ENCODE data around the gene ARL4A. TPM values are rescaled to one million over a fixed set of nuclear protein-coding genes. Genes with fewer than 3 reads are reported as not detected.

ARL4A gene
- total and polyA plus RNA-seq, 9 of the 15 experiments (the other 6 are each of a cell fraction or from before 2014, with no cell fraction given), result 118 to 688 (median 172) TPM

DNA sequence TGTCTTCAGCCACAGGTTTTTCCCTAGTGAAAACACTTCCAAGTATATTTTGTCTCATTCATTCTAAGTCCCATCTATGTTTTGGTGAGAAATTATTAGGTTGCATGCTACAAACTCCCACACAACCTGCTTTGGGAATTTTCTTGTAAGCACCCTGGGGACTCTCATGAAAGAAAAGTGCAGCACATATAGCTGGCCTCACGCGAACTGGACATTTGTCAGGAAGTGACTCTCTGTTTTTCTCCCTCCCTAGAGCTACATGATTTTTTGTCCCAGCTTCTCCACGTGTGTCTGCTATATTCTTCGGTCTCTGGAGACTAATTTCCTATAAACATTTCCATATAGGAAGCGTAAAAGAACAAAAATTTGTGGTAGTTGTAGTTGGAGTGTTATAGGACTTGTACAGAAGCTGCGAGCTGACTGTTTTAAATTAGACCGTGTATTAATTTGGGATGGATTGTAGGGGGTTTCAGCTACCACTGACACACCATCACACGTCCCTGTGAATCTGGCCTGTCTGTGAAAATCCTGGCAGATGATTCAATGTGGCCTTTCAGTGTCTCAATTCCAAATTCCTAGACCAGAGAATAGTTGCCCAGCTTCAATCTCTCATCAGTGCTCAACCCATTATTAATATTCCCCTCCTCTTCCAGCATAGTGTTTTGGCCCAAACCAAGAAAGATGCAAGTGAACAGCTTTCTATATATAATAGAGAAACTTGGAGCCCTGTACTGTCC is 40.2 kb downstream of the ARL4A start (continued):
- TF ChIP-seq, protein P1, sequence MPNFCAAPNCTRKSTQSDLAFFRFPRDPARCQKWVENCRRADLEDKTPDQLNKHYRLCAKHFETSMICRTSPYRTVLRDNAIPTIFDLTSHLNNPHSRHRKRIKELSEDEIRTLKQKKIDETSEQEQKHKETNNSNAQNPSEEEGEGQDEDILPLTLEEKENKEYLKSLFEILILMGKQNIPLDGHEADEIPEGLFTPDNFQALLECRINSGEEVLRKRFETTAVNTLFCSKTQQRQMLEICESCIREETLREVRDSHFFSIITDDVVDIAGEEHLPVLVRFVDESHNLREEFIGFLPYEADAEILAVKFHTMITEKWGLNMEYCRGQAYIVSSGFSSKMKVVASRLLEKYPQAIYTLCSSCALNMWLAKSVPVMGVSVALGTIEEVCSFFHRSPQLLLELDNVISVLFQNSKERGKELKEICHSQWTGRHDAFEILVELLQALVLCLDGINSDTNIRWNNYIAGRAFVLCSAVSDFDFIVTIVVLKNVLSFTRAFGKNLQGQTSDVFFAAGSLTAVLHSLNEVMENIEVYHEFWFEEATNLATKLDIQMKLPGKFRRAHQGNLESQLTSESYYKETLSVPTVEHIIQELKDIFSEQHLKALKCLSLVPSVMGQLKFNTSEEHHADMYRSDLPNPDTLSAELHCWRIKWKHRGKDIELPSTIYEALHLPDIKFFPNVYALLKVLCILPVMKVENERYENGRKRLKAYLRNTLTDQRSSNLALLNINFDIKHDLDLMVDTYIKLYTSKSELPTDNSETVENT (CRISPR knock-in tag; IDR thresholded peaks at IDR 0.05), result no peak
- TF ChIP-seq PTRF (tag; IDR thresholded peaks at IDR 0.05), result no peak

DNA sequence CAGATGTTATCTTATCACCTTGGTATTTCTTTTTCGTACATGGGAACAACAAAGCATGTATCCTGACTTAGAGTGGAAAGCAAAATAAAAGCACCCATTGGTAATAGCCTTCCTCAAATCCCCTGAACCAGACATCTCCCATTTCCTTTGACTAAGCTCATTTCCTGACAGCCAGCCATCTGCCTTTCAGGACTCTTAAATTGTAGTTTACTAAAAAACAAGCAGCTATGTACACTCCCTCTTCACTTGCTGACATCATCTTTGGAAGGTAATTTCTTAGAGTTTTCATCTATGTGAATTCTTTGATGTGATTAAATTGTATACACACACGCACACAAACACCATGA is 40.7 kb downstream of the ARL4A start:
- Histone ChIP-seq H3K9me3 (replicated peaks; ENCODE audit: control insufficient read depth, insufficient read depth, low read depth, low read length) (no peaks in the 10 kb centered on the region; the same call in 1 of the 2 replicates), H3K9ac (ENCODE audit: insufficient read depth in 1 of 2, low read depth in 2 of 2, low read length in 2 of 2) (peak overlapping the region in 1 of 2 experiments; percentile 71; a peak in 2 of 4 replicates), H3K27ac (ENCODE audit: extremely low read depth, low read depth, low read length) (peak overlapping the region; percentile 95), H3K79me2 (ENCODE audit: control insufficient read depth, insufficient read depth, low read length) (peaks cover 66% of the 10 kb centered on the region), H3K27me3 (ENCODE audit: control insufficient read depth in 2 of 2, insufficient read depth in 2 of 2, low read length in 2 of 2) (no peaks in the 10 kb centered on the region), H3K36me3 (ENCODE audit: control insufficient read depth, insufficient read depth, low read length) (no peaks in the 10 kb centered on the region), H3K4me3 (no peak overlapping the region), H3K4me1 (replicated peaks in 1 of 2; ENCODE audit: control insufficient read depth in 2 of 2, insufficient read depth in 2 of 2, low read length in 2 of 2) (peaks cover 11 to 69% of the 10 kb centered on the region in 2 experiments), H2AFZ (ENCODE audit: low read depth, low read length) (peak overlapping the region; percentile 52; the same call in 1 of the 2 replicates), H3K9me1 (ENCODE audit: control insufficient read depth, insufficient read depth, low read length) (no peaks in the 10 kb centered on the region), H4K20me1 (replicated peaks; ENCODE audit: control insufficient read depth, insufficient read depth, low read length) (no peaks in the 10 kb centered on the region), H3K4me2 (ENCODE audit: insufficient read depth, low read length) (peak overlapping the region; percentile 66)
- intact Hi-C loops (cut with micrococcal nuclease) (no loop called here), in situ Hi-C loops (cut with MboI) (no loop called here)
- POLR2A ChIA-PET, result interaction anchor here (0.5 to 4.6 kb wide), 6 partner anchors 11 to 82 kb away, joined by 3 to 52 read pairs (median 5); partner anchors contain the start of gene ARL4A
- 23% methylated on average over 2 of the region's 2 CpGs for WGBS (ENCODE audit: insufficient coverage, low coverage, missing lambda C conversion rate)
- ATAC-seq, result peak; percentile 7
- no TSS peak for BruUV-seq (replicated peaks)
- peak in 1 of 4 experiments; percentile 44 for DNase-seq (ENCODE audit: extremely low read depth in 1 of 4, low spot score in 3 of 4)
- CTCF ChIA-PET (ENCODE audit: low intra/inter-chr PET ratio), result no interaction called here
- peak; percentile 56 for FAIRE-seq
- TF ChIP-seq XRCC4 (IDR thresholded peaks at IDR 0.05; ENCODE audit: extremely low read depth, insufficient read depth, insufficient read length) (no peak), SMARCE1 (IDR thresholded peaks at IDR 0.05) (0 out of 2 replicates have a peak, but pooled peaks have one; percentile 27), ZKSCAN8 (CRISPR knock-in tag; IDR thresholded peaks at IDR 0.05) (peak; percentile 47; the same call in 1 of the 2 replicates), BRD4 (IDR thresholded peaks at IDR 0.05) (no peak), TAF7 (tag; IDR thresholded peaks at IDR 0.05) (no peak), GTF2E2 (tag; IDR thresholded peaks at IDR 0.05) (no peak), ZNF592 (IDR thresholded peaks at IDR 0.05) (peak; percentile 76), KAT2B (IDR thresholded peaks at IDR 0.05; ENCODE audit: low read depth, low read length) (no peak), DACH1 (IDR thresholded peaks at IDR 0.05; ENCODE audit: partially characterized antibody) (no peak), NBN (IDR thresholded peaks at IDR 0.05; ENCODE audit: low read depth) (no peak), ELK3 (CRISPR knock-in tag; IDR thresholded peaks at IDR 0.05) (no peak)
